B cell (primary cell): ENCODE results near the gene HNF1B. TPM values are rescaled to one million over a fixed set of nuclear protein-coding genes. Genes with fewer than 3 reads are reported as not detected.

ENCODE experiments used
- ATAC-seq: fragments of 200-7000 bp; cut with Tn5 transposase; one replicate; pipeline ENCODE4 v1.10.0; 2021; ENCODE audit warnings: low read depth, mild to moderate bottlenecking, moderate number of reproducible peaks, moderate library complexity
- CTCF ChIA-PET: fragments of 350-600 bp; sonication (Branson Sonifier 250); formaldehyde crosslinking; loops from one replicate; lab custom pipeline; 2021; ENCODE audit warnings: antibody characterized with exemption, inconsistent platforms; lab: Charles Lee
- POLR2A ChIA-PET: fragments of 350-600 bp; sonication (Branson Sonifier 250); formaldehyde crosslinking; loops from one replicate; lab custom pipeline; 2021; ENCODE audit warnings: antibody characterized with exemption; lab: Charles Lee
- DNase-seq: peaks from one replicate; pipeline ENCODE4 v3.0.0; 2013
- H2AFZ ChIP-seq: 2 replicates; pipeline ENCODE4 v1.6.1; 2012; ENCODE audit warnings: mild to moderate bottlenecking, low read depth, low read length; ENCODE audit not compliant: insufficient read depth, poor library complexity, severe bottlenecking
- H3K27ac ChIP-seq, 2 donors: 1 replicate in 1 of 2; 2 replicates in 1 of 2; pipeline ENCODE4 v1.5.1; 2012 to 2013; ENCODE audit warnings: low read length in 2 of 2, mild to moderate bottlenecking in 2 of 2, moderate library complexity in 1 of 2
- H3K27me3 ChIP-seq, 4 experiments: fragments of 200-600 bp in 1 of 4; sonication (generic) in 1 of 4; replicated peaks in 1 of 4; 1 replicate in 2 of 4; 2 replicates in 2 of 4; pipeline versions ENCODE4 v1.6.1 to v1.7.0; 2013 to 2016; ENCODE audit warnings: low read length in 3 of 4, mild to moderate bottlenecking in 2 of 4, mixed read lengths in 1 of 4, moderate library complexity in 1 of 4; ENCODE audit not compliant: insufficient read depth in 4 of 4, control insufficient read depth in 3 of 4; ENCODE audit errors: control extremely low read depth in 1 of 4
- H3K36me3 ChIP-seq, 2 experiments: replicated peaks in 1 of 2; 1 replicate in 1 of 2; 2 replicates in 1 of 2; pipeline versions ENCODE4 v1.6.1 to v1.7.1; 2013; ENCODE audit warnings: low read length in 1 of 2; ENCODE audit not compliant: insufficient read depth in 2 of 2, control insufficient read depth in 1 of 2; ENCODE audit errors: control extremely low read depth in 1 of 2, extremely low read depth in 1 of 2
- H3K4me1 ChIP-seq, 2 donors: fragments of 200-600 bp in 1 of 2; sonication (generic) in 1 of 2; 1 replicate in 1 of 2; 2 replicates in 1 of 2; pipeline versions ENCODE4 v1.5.1 to v1.6.1; 2013 to 2017; ENCODE audit warnings: low read length in 2 of 2; ENCODE audit not compliant: control insufficient read depth in 2 of 2, insufficient read depth in 2 of 2
- H3K4me2 ChIP-seq: replicated peaks from 2 replicates; pipeline ENCODE3; 2012; ENCODE audit warnings: mild to moderate bottlenecking, low read depth, low read length; ENCODE audit not compliant: poor library complexity, severe bottlenecking
- H3K4me3 ChIP-seq, 5 experiments: fragments of 200-600 bp in 1 of 5; sonication (generic) in 1 of 5; 1 replicate in 3 of 5; 2 replicates in 2 of 5; pipeline versions ENCODE4 v1.5.1 to v1.7.0; 2011 to 2016; ENCODE audit warnings: low read length in 4 of 5, mild to moderate bottlenecking in 4 of 5, low read depth in 2 of 5, control low read depth in 1 of 5, moderate library complexity in 1 of 5; ENCODE audit not compliant: insufficient read depth in 1 of 5; ENCODE audit errors: control extremely low read depth in 1 of 5, extremely low read depth in 1 of 5
- H3K79me2 ChIP-seq: fragments of 200-600 bp; sonication (generic); one replicate; pipeline ENCODE4 v1.6.0; 2016; ENCODE audit warnings: low read length; ENCODE audit not compliant: control insufficient read depth, insufficient read depth
- H3K9ac ChIP-seq: fragments of 200-600 bp; sonication (generic); 2 replicates; pipeline ENCODE4 v1.6.1; 2017; ENCODE audit warnings: mild to moderate bottlenecking, low read length, moderate library complexity
- H3K9me3 ChIP-seq, 3 donors: one replicate each; pipeline versions ENCODE4 v1.6.1 to v1.7.1; 2013; ENCODE audit warnings: low read length in 2 of 3; ENCODE audit not compliant: control insufficient read depth in 2 of 3, insufficient read depth in 1 of 3; ENCODE audit errors: control extremely low read depth in 1 of 3
- H4K20me1 ChIP-seq: 2 replicates; pipeline ENCODE4 v1.6.0; 2012; ENCODE audit warnings: mild to moderate bottlenecking, low read length; ENCODE audit not compliant: insufficient read depth, control insufficient read depth, poor library complexity, severe bottlenecking
- H3K27ac Mint-ChIP-seq: one replicate; pipeline ENCODE4 v1.8.0; 2021; ENCODE audit warnings: mixed read lengths
- H3K27me3 Mint-ChIP-seq: one replicate; pipeline ENCODE4 v1.8.0; 2021; ENCODE audit warnings: mixed read lengths
- H3K4me1 Mint-ChIP-seq: one replicate; pipeline ENCODE4 v1.8.0; 2021; ENCODE audit warnings: mixed read lengths
- H3K4me3 Mint-ChIP-seq: one replicate; pipeline ENCODE4 v1.8.0; 2021; ENCODE audit warnings: mixed read lengths
- H3K9me3 Mint-ChIP-seq: one replicate; pipeline ENCODE4 v1.8.0; 2022; ENCODE audit warnings: mixed read lengths; ENCODE audit not compliant: insufficient read depth
- CTCF ChIP-seq: fragments of 200-600 bp; IDR thresholded peaks from one replicate; pipeline ENCODE4 v1.8.0; 2022; ENCODE audit warnings: antibody characterized with exemption, mild to moderate bottlenecking
- EZH2 ChIP-seq: IDR thresholded peaks from 2 replicates; pipeline ENCODE4 v1.6.1; 2012; ENCODE audit warnings: borderline replicate concordance, low read depth, mild to moderate bottlenecking, moderate library complexity, low read length; ENCODE audit not compliant: insufficient read depth, poor library complexity, severe bottlenecking
- WGBS: methylation state at CpG from one replicate; pipeline ENCODE4 v1.1.5; 2013; ENCODE audit warnings: missing lambda C conversion rate; ENCODE audit not compliant: insufficient coverage; 5-methylcytosine and 5-hydroxymethylcytosine counted together
- intact Hi-C: fragments of 100-400 bp; cut with micrococcal nuclease; formaldehyde crosslinking; loops from one replicate; pipeline ENCODE4 v1.10.0; 2022
- polyA plus RNA-seq: library from polyadenylated mRNA; depleted of rRNA; stranded (reverse); fragments of >200 nt; gene quantifications from 2 replicates; pipeline ENCODE4 v1.2.3, GENCODE V29; 2012
- total RNA-seq, 2 donors: library from RNA; stranded (reverse); fragments of 120-200 nt in 1 of 2; gene quantifications; 1 replicate in 1 of 2; 2 replicates in 1 of 2; pipeline versions ENCODE4 v1.2.3 to v1.2.4, GENCODE V29; 2013 to 2022

Gene HNF1B
- total and polyA plus RNA-seq, 2 donors (not counting 1 experiment from before 2014, with no cell fraction given): 1.5 TPM; not detected in 1

- CTCF ChIA-PET: no interaction called here
- Histone ChIP-seq H4K20me1 (no peaks in the 10 kb centered on the region), H3K9me3 (no peaks in the 10 kb centered on the region), H2AFZ (no peak overlapping the region), H3K4me2 (no peak overlapping the region), H3K27ac (no peak overlapping the region), H3K4me1 (no peaks in the 10 kb centered on the region), H3K4me3 (no peak overlapping the region), H3K9ac (no peak overlapping the region), H3K79me2 (no peaks in the 10 kb centered on the region), H3K36me3 (no peaks in the 10 kb centered on the region), H3K27me3 (peaks cover 0 to 17% (median 4%) of the 10 kb centered on the region in 4 experiments)
- Mint-ChIP-seq H3K27me3 (peaks cover 37% of the 10 kb centered on the region), H3K9me3 (no peaks in the 10 kb centered on the region), H3K27ac (no peak overlapping the region), H3K4me3 (no peak overlapping the region), H3K4me1 (peaks cover 8% of the 10 kb centered on the region)
- POLR2A ChIA-PET: no interaction called here
- no peak for ATAC-seq
- TF ChIP-seq EZH2 (no peak), CTCF (no peak)
- WGBS: 89% methylated on average over 1 of the region's 1 CpG
- intact Hi-C loops: loop anchor here (10.0 kb wide), 1 partner anchor 56 kb away; no protein-coding TSS in a partner anchor
- DNase-seq: no peak
Observed at GRCh38 chr17:37788526-37788925, 43.7 kb upstream of the HNF1B start.

GRCh38 chr17:37787055-37787757 is 42.3 kb upstream of the HNF1B start:
- Histone ChIP-seq H3K9me3 (no peaks in the 10 kb centered on the region), H3K36me3 (no peaks in the 10 kb centered on the region), H3K9ac (no peak overlapping the region), H3K79me2 (no peaks in the 10 kb centered on the region), H3K27me3 (peaks cover 0 to 17% (median 4%) of the 10 kb centered on the region in 4 experiments), H4K20me1 (no peaks in the 10 kb centered on the region), H3K4me3 (no peak overlapping the region), H2AFZ (no peak overlapping the region), H3K27ac (no peak overlapping the region), H3K4me2 (no peak overlapping the region), H3K4me1 (peaks cover 5% of the 10 kb centered on the region in 2 donors)
- ATAC-seq (no peak), DNase-seq (no peak)
- TF ChIP-seq EZH2 (no peak), CTCF (no peak)
- intact Hi-C loops: loop anchor here (10.0 kb wide), 1 partner anchor 58 kb away; no protein-coding TSS in a partner anchor
- H3K27ac Mint-ChIP-seq: no peak overlapping the region
- POLR2A ChIA-PET: interaction anchor here (0.5 kb wide), 1 partner anchor 47 kb away, joined by 3 read pairs; no protein-coding TSS in a partner anchor
- H3K4me1 Mint-ChIP-seq: peaks cover 20% of the 10 kb centered on the region
- CTCF ChIA-PET: interaction anchor here (1.2 kb wide), 1 partner anchor 85 kb away, joined by 3 read pairs; no protein-coding TSS in a partner anchor
- 83% methylated on average over 3 of the region's 8 CpGs for WGBS
- H3K4me3 Mint-ChIP-seq: no peak overlapping the region
- H3K9me3 Mint-ChIP-seq: no peaks in the 10 kb centered on the region
- peaks cover 37% of the 10 kb centered on the region for H3K27me3 Mint-ChIP-seq
